ENCODE measurements around the gene SLC2A4RG. TPM values are rescaled to one million over a fixed set of nuclear protein-coding genes. Genes with fewer than 3 reads are reported as not detected.

SLC2A4RG gene
- total and polyA plus RNA-seq, 2 donors (not counting 3 experiments of a cell fraction or from before 2014, with no cell fraction given), result 41.7 to 69.4 TPM

DNA sequence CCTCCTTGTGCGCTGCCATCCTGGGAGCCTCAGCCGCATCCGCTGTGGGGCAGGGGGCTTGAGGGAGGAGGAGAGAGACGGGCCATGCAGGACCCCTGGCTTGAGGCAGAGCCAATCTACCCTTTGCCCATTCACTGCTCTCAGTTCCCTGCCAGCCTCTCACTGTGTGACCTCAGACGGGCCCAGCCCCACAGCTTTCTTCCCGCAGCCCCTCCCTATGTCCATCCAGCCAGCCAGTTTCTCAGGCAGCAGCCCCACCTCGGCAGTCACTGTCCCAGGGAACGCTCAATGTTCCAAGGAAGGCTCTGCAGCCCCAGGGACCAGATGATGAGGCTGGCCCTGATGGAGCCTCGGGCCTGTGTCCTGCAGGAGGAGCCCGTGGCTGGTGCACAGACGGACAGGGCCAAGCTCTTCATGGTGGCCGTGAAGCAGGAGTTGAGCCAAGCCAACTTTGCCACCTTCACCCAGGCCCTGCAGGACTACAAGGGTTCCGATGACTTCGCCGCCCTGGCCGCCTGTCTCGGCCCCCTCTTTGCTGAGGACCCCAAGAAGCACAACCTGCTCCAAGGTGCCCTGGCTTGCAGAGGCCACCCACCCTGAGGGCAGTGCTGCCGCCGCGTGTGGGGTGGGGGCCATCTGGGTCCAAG is 47.0 kb upstream of the SLC2A4RG start:
- H3K4me3 ChIP-seq (replicated peaks in 1 of 3; ENCODE audit: insufficient read depth in 1 of 3, low read depth in 1 of 3, low read length in 3 of 3), result no peak overlapping the region
- no TSS peak for BruUV-seq (replicated peaks)
- H3K4me2 ChIP-seq (ENCODE audit: insufficient read depth, low read length), result no peak overlapping the region
- intact Hi-C loops (cut with micrococcal nuclease), result no loop called here
- H3K36me3 ChIP-seq (ENCODE audit: control insufficient read depth in 2 of 2, extremely low read depth in 1 of 2, insufficient read depth in 2 of 2, low read length in 2 of 2), result no peaks in the 10 kb centered on the region
- H3K27ac ChIP-seq (ENCODE audit: insufficient read depth, low read depth, low read length), result no peak overlapping the region
- no peak for FAIRE-seq
- no peaks in the 10 kb centered on the region for H3K9me3 ChIP-seq (replicated peaks; ENCODE audit: control insufficient read depth, insufficient read depth, low read length)
- DNase-seq (ENCODE audit: low read depth, low spot score), result no peak
- no peak overlapping the region for H2AFZ ChIP-seq (ENCODE audit: low read depth, low read length)
- H3K9me1 ChIP-seq (replicated peaks; ENCODE audit: control insufficient read depth, extremely low read depth, insufficient read depth, low read length), result no peaks in the 10 kb centered on the region
- ChIA-PET POLR2A (no interaction called here), CTCF (interaction anchor here (1.4 to 1.5 kb wide), 2 partner anchors 10 to 51 kb away, joined by 3 to 4 read pairs; no protein-coding TSS in a partner anchor)
- H3K27me3 ChIP-seq (ENCODE audit: control insufficient read depth in 2 of 2, insufficient read depth in 2 of 2, low read length in 2 of 2), result no peaks in the 10 kb centered on the region
- no peaks in the 10 kb centered on the region for H3K79me2 ChIP-seq (ENCODE audit: control insufficient read depth, insufficient read depth, low read length)
- no peak overlapping the region for H3K9ac ChIP-seq (replicated peaks; ENCODE audit: extremely low read depth, insufficient read depth, low read length)
- peaks cover 25% of the 10 kb centered on the region for H3K4me1 ChIP-seq (ENCODE audit: control insufficient read depth, extremely low read depth, insufficient read depth, low read length)
- TF ChIP-seq POLR2A (IDR thresholded peaks at IDR 0.05; ENCODE audit: low read depth, low read length) (no peak), MAX (IDR thresholded peaks at IDR 0.05; ENCODE audit: insufficient read depth, insufficient read length) (no peak), GATA2 (IDR thresholded peaks at IDR 0.05; ENCODE audit: insufficient read depth, insufficient read length, low read depth, low read length) (no peak), POLR2AphosphoS5 (IDR thresholded peaks at IDR 0.05; ENCODE audit: insufficient read depth, low read depth, low read length) (no peak), JUN (IDR thresholded peaks at IDR 0.05; ENCODE audit: borderline replicate concordance, insufficient read depth, insufficient read length, low read depth) (no peak), EZH2 (IDR thresholded peaks at IDR 0.05; ENCODE audit: borderline replicate concordance, low read depth, low read length, severe bottlenecking) (no peak), MYC (IDR thresholded peaks at IDR 0.05; ENCODE audit: low read depth, low read length) (no peak), FOS (IDR thresholded peaks at IDR 0.05; ENCODE audit: borderline replicate concordance, insufficient read depth, low read length) (no peak)
- TF ChIP-seq, protein P1, sequence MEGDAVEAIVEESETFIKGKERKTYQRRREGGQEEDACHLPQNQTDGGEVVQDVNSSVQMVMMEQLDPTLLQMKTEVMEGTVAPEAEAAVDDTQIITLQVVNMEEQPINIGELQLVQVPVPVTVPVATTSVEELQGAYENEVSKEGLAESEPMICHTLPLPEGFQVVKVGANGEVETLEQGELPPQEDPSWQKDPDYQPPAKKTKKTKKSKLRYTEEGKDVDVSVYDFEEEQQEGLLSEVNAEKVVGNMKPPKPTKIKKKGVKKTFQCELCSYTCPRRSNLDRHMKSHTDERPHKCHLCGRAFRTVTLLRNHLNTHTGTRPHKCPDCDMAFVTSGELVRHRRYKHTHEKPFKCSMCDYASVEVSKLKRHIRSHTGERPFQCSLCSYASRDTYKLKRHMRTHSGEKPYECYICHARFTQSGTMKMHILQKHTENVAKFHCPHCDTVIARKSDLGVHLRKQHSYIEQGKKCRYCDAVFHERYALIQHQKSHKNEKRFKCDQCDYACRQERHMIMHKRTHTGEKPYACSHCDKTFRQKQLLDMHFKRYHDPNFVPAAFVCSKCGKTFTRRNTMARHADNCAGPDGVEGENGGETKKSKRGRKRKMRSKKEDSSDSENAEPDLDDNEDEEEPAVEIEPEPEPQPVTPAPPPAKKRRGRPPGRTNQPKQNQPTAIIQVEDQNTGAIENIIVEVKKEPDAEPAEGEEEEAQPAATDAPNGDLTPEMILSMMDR (IDR thresholded peaks at IDR 0.05; ENCODE audit: extremely low read depth in 1 of 2, insufficient read depth in 1 of 2, low read depth in 1 of 2, low read length in 2 of 2), result no peak
- dilution Hi-C loops (cut with MboI; ENCODE audit: extremely low pct_ligation_motif_present, low sequenced_read_pairs), result no loop called here
- H4K20me1 ChIP-seq (replicated peaks; ENCODE audit: control insufficient read depth, extremely low read depth, insufficient read depth, low read length), result no peaks in the 10 kb centered on the region
